ENCODE results near the gene DOK1. TPM values are rescaled to one million over a fixed set of nuclear protein-coding genes. Genes with fewer than 3 reads are reported as not detected.

Gene DOK1
- total RNA-seq, 1 experiment from 2014 or later: 6.2 TPM

- in situ Hi-C loops (cut with HindIII; ENCODE audit: low pct_unique_long_range_greater_than_20kb, low sequenced_read_pairs): no loop called here
- no peaks in the 10 kb centered on the region for H3K9me3 ChIP-seq (ENCODE audit: control insufficient read depth, insufficient read depth, low read depth, low read length)
- TF ChIP-seq POLR2AphosphoS5 (IDR thresholded peaks at IDR 0.05; ENCODE audit: low read depth, low read length) (no peak), TCF7L2 (IDR thresholded peaks at IDR 0.05; ENCODE audit: low read depth, low read length) (no peak), REST (IDR thresholded peaks at IDR 0.05; ENCODE audit: insufficient read depth in 1 of 2, low read depth in 2 of 2, low read length in 1 of 2) (no peak), CTCF (IDR thresholded peaks at IDR 0.05) (no peak), SIN3A (IDR thresholded peaks at IDR 0.05; ENCODE audit: borderline replicate concordance, insufficient read depth, low read depth, low read length) (no peak)
- intact Hi-C loops (cut with micrococcal nuclease; ENCODE audit: unreplicated experiment): no loop called here
- H3K36me3 ChIP-seq (ENCODE audit: control insufficient read depth, insufficient read depth, low read length): no peaks in the 10 kb centered on the region
- H3K4me3 ChIP-seq (ENCODE audit: low read depth in 2 of 2, low read length in 2 of 2): no peak overlapping the region
- H3K27me3 ChIP-seq (ENCODE audit: control insufficient read depth, insufficient read depth, low read length): no peaks in the 10 kb centered on the region
- ChIA-PET POLR2A (interaction anchor here (0.5 kb wide), 1 partner anchor 34 kb away, joined by 6 read pairs; no protein-coding TSS in a partner anchor), CTCF (interaction anchor here (1.0 kb wide), 1 partner anchor 10 kb away, joined by 3 read pairs; no protein-coding TSS in a partner anchor)
- no TSS peak for BruUV-seq (replicated peaks)
- no peak for ATAC-seq
- no peak overlapping the region for H3K27ac ChIP-seq (ENCODE audit: low read length)
- H3K4me1 ChIP-seq (ENCODE audit: control insufficient read depth, insufficient read depth, low read length): no peaks in the 10 kb centered on the region
- DNase-seq (ENCODE audit: low read depth, low spot score): no peak
Measured at GRCh38 chr2:74577448-74577847, 22.9 kb downstream of the DOK1 start.

- BruUV-seq (replicated peaks): no TSS peak
- intact Hi-C loops (cut with micrococcal nuclease; ENCODE audit: unreplicated experiment) (no loop called here), in situ Hi-C loops (cut with HindIII; ENCODE audit: low pct_unique_long_range_greater_than_20kb, low sequenced_read_pairs) (no loop called here)
- Histone ChIP-seq H3K4me1 (ENCODE audit: control insufficient read depth, insufficient read depth, low read length) (no peaks in the 10 kb centered on the region), H3K4me3 (ENCODE audit: low read depth in 2 of 2, low read length in 2 of 2) (no peak overlapping the region), H3K36me3 (ENCODE audit: control insufficient read depth, insufficient read depth, low read length) (no peaks in the 10 kb centered on the region), H3K9me3 (ENCODE audit: control insufficient read depth, insufficient read depth, low read depth, low read length) (no peaks in the 10 kb centered on the region), H3K27me3 (ENCODE audit: control insufficient read depth, insufficient read depth, low read length) (no peaks in the 10 kb centered on the region), H3K27ac (ENCODE audit: low read length) (no peak overlapping the region)
- no peak for ATAC-seq
- POLR2A ChIA-PET: no interaction called here
- CTCF ChIA-PET: no interaction called here
- TF ChIP-seq POLR2AphosphoS5 (IDR thresholded peaks at IDR 0.05; ENCODE audit: low read depth, low read length): no peak
- no peak for TF ChIP-seq SIN3A (IDR thresholded peaks at IDR 0.05; ENCODE audit: borderline replicate concordance, insufficient read depth, low read depth, low read length)
- TF ChIP-seq TCF7L2 (IDR thresholded peaks at IDR 0.05; ENCODE audit: low read depth, low read length): no peak
- TF ChIP-seq REST (IDR thresholded peaks at IDR 0.05; ENCODE audit: insufficient read depth in 1 of 2, low read depth in 2 of 2, low read length in 1 of 2): no peak
- no peak for TF ChIP-seq CTCF (IDR thresholded peaks at IDR 0.05)
- DNase-seq (ENCODE audit: low read depth, low spot score): no peak
Measured at GRCh38 chr2:74578408-74578807, 23.9 kb downstream of the DOK1 start.

Measured in Panc1 (cell line).